GM19372 (cell line): Measurements from ENCODE around the gene ARPC3.
"Not testable (repeated sequence)": the region's sequence is repeated elsewhere in the genome, so short reads cannot be mapped to it uniquely, and the experiment has no call there.

Experiments used
- ATAC-seq: cut with Tn5 transposase; IDR thresholded peaks from one replicate; pipeline ENCODE4 v1.9.1; 2021; ENCODE audit warnings: mild to moderate bottlenecking, low read depth, moderate library complexity; ENCODE audit not compliant: unreplicated experiment

The ARPC3 gene

GRCh38 chr12:110420644-110421043 is 29.5 kb downstream of the ARPC3 start:
- ATAC-seq = not testable (repeated sequence)

GRCh38 chr12:110417113-110417512 is 33.0 kb downstream of the ARPC3 start:
- not testable (repeated sequence) for ATAC-seq

- ATAC-seq = not testable (repeated sequence)
Observed at GRCh38 chr12:110410086-110410485, 40.1 kb downstream of the ARPC3 start.

DNA sequence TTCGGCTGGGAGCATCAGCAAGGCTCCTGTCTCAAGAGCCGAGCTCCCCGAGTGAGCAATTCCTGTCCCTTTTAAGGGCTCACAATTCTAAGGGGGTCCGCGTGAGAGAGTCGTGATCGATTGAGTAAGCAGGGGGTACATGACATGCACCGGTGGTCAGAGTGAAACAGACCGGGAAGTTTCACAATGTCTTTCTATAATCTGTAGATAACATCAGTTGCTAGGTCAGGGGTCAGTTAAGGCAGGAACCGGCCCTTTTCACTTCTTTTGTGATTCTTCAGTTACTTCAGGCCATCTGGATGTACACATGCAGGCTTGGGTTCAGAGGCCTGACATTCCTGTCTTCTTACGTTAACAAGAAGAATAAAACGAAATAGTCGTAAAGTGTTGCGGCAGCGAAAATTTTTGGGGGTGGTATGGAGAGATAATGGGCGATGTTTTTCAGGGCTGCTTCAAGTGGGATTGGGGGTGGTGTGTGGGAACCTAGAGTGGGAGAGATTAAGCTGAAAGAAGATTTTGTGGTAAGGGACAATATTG is 44.9 kb downstream of the ARPC3 start:
- ATAC-seq = not testable (repeated sequence)

DNA sequence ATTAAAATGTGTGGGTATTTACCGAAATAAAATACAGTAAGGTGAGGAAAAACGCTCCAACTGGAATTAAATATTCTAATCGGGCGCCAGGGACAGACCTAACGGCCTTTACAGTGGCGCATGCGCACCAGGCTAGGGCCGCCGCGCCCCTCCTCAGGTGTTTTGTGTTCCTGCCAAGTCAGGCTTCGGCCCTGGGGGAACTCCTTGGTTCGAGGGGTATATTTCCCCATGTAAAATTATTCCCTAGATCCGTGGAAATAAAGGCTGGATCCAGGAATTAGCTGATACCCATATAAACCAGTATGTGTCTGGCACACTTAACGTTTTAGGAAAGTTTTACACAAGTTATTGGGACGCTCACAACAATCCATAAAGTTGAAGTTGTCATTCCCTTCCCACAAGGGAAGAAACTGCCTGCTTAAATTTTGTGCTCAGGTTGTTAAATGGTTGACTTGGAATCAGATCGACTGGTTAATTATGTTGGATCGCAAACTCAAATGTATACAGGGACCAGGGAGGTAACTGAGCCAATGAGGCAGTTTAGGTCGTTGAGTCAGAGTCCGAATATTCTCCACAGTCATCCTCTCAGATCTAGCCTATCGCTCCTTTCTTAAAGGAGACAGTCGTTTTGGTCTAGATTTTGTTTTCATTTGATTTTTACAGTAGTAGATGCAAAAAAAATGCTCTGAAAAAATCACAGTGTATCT is 46.0 kb downstream of the ARPC3 start:
- ATAC-seq = peak; percentile 53

GRCh38 chr12:110403146-110403975 is 46.8 kb downstream of the ARPC3 start, which contains the start of gene ANAPC7:
ANAPC7 (minus strand) TSS chr12:110403708; CDS start chr12:110403627, 81 bp downstream.
- peak; percentile 69 for ATAC-seq
